HG03521 (cell line): ENCODE measurements around the gene AKAP8.
"Not testable (repeated sequence)": the region's sequence is repeated elsewhere in the genome, so short reads cannot be mapped to it uniquely, and the experiment has no call there.

ENCODE experiments used
- ATAC-seq: cut with Tn5 transposase; IDR thresholded peaks from one replicate; pipeline ENCODE4 v1.9.1; 2021; ENCODE audit warnings: mild to moderate bottlenecking, moderate library complexity; ENCODE audit not compliant: unreplicated experiment

The AKAP8 gene

GRCh38 chr19:15374105-15374651 is 5.4 kb downstream of the AKAP8 start:
- no peak for ATAC-seq

GRCh38 chr19:15373644-15374043 is 5.9 kb downstream of the AKAP8 start:
- ATAC-seq = no peak

GRCh38 chr19:15372891-15373301 is 6.7 kb downstream of the AKAP8 start:
- no peak for ATAC-seq

GRCh38 chr19:15372470-15372869 is 7.1 kb downstream of the AKAP8 start:
- no peak for ATAC-seq

DNA sequence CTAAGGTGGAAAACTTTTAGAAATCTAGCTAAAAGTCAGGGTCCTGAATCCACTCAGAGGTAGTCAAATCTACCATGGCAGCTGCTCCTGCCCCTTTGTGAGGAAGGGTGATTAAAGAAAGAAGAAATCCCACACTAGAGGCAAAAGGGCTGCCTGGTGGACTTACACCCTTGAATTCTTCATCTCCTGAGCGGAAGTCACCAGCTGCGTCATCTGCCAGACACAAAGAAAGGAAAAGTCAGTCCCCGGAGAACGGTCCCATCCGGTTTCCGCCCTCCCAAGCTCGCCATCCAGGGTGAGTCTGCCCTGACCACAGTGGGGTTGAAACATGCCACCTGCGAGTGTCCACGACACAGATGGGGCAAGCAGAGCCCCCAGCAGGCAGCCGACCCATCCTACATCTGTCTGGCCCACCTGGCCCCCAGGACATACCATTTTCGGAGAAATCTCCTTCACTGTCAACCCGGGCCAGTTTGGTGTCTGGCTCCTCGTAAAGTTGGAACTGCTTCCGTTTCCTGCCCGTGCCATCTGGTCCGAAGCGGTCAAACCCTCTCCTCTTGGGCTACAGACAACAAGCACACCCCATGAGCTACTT is 7.7 kb downstream of the AKAP8 start:
- no peak for ATAC-seq

- ATAC-seq = no peak
Observed at GRCh38 chr19:15371119-15371518, 8.5 kb downstream of the AKAP8 start.

- ATAC-seq = no peak
Observed at GRCh38 chr19:15369594-15369891, 10.0 kb downstream of the AKAP8 start.

DNA sequence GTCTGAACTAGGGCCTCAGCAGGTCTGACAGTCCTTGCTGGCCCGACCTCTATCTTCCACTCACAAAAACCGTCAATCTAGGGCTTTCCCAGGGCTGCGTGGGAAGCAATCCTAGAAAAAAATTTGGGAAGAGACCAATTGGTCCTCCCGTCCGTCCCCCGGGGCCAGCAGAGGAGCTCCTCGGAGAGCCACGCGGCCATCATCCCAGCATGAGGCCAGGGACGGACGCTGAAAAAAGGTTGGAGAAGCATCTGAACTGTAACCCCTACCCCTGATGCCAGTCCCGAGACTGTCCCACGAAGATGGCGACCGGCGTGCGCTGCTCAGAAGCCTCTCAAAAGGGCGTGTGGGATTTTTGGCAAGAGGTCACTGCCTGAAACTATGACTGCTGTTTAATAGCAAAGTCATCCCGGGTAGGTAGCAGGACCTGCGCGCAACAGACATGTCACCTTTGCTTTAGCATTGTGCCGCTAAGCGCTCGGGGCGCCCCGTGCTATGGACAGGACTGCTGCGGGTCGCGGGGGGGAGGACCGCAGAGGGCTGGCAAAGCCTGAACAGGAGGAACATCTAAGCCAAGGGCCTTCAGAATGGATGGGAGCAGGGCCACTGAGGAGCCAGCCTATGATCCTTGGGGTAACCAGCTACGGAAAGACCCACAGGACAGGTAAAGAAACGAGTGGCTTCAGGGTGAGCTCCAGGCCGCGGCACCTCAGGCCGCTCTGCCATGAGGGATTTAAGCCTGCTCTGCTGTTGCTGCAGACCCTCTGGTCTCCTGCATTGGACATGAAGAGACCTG is 10.6 kb downstream of the AKAP8 start:
- ATAC-seq = no peak

- no peak for ATAC-seq
Observed at GRCh38 chr19:15368051-15368632, 11.4 kb downstream of the AKAP8 start.

- no peak for ATAC-seq
Observed at GRCh38 chr19:15367439-15367838, 12.1 kb downstream of the AKAP8 start.

DNA sequence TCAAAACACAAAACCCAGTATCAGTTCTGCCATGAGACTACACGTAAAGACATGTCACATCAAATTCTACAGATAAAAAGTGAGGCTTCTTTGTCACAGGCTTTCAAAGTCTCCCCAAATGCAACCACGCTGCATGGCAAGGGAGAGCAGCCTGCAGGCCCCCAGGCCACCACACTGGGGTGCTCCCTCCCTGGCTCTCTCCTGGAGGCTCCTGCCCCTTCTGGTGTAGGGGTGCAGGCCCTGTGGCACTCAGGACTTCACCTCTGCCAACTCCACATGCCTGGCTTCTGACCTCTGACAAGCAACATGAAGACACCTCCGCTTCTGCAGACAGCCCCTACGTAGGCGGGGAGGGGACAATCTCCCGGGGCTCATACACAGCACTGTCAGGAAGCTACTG is 14.3 kb downstream of the AKAP8 start:
- ATAC-seq = no peak

DNA sequence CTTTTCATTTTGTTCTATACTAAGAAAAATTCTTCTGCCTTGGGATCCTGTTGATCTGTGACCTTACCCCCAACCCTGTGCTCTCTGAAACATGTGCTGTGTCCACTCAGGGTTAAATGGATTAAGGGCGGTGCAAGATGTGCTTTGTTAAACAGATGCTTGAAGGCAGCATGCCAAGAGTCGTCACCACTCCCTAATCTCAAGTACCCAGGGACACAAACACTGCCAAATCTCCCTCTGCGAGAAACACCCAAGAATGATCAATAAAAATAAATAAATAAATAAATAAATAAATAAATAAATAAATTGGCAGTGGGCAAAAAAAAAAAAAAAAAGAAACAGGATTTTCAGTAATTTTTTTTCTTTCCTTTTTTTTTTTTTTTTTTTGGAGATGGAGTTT is 15.8 kb downstream of the AKAP8 start:
- not testable (repeated sequence) for ATAC-seq

DNA sequence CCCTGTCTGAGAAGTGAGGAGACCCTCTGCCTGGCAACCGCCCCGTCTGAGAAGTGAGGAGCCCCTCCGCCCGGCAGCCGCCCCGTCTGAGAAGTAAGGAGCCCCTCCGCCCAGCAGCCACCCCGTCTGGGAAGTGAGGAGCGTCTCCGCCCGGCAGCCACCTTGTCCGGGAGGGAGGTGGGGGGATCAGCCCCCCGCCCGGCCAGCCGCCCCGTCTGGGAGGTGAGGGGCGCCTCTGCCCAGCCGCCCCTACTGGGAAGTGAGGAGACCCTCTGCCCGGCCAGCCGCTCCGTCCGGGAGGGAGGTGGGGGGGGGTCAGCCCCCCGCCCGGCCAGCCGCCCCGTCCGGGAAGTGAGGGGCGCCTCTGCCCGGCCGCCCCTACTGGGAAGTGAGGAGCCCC is 16.5 kb downstream of the AKAP8 start:
- ATAC-seq = not testable (repeated sequence)

DNA sequence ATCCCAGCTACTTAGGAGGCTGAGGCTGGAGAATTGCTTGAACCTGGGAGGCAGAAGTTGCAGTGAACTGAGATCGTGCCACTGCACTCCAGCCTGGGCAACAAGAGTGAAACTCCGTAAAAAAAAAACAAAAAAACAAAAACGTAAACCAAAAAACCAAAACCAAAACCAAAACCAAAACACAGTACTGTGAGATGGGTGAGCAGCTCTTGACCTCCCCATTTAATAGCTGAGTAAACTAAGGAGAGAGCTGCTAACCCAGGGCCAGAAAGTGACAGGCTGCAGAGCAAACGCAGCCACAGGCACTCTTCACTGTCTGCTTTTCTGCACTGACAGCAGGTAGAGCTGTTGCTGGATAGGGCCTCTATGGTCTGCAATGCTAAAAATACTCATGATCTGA is 19.6 kb downstream of the AKAP8 start:
- not testable (repeated sequence) for ATAC-seq

DNA sequence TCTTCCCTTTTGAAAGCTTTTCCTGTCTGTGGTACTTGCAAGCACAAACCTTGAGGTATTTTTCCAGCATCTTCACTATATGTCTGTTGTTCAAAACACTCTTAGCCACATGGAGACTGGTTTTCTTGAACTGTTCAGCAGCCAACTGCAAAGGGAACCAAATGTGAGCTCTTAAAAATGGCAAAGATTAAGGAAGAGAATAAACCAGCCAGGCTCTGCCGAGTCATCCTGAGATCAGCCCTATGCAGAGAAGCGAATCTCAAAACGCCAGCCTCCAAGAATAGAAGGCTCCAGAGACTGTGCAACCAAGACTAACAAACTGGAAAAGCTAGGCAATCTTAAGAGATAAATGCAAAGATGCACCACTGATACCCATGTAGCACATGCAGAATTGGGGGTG is 20.7 kb downstream of the AKAP8 start:
- ATAC-seq = no peak

- no peak for ATAC-seq
Observed at GRCh38 chr19:15357906-15358305, 21.7 kb downstream of the AKAP8 start.

DNA sequence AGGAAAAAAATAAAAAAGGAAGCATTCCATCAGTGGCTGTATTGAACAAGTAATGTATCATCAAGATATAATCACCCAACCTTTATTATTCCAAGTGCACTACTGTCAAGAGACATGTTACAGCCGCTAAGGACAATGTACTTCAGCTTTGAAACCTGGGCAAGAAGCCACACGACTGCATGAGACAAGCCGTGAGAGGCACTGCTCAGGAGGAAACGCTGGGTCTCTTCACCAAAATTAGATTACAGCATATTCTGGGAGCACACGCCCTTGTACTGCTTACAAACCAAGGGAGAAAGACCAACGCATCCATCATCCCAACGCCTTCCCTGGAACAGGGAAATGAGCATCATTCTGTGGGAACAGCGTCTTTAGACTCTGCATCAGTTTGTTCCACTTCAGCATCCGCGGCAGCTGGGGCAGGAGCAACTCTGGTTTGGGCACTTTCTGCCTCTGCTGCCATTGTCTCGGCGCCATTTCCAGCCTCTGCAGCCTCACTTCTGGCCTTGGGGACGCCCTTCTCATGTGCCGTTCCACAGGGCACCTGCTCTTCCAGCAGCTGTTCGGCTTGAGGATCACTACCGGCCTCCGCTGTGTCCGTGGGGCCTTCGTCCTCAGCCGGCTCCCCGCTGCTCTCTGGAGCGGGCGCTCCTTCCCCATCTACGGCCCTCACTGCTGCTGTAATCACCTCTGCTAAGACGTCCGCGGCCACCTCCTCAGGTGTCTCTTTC is 24.9 kb downstream of the AKAP8 start:
- no peak for ATAC-seq

GRCh38 chr19:15353908-15354307 is 25.7 kb downstream of the AKAP8 start:
- ATAC-seq = no peak

- ATAC-seq = not testable (repeated sequence)
Observed at GRCh38 chr19:15352535-15352934, 27.1 kb downstream of the AKAP8 start.

- not testable (repeated sequence) for ATAC-seq
Observed at GRCh38 chr19:15341328-15341727, 38.3 kb downstream of the AKAP8 start.

DNA sequence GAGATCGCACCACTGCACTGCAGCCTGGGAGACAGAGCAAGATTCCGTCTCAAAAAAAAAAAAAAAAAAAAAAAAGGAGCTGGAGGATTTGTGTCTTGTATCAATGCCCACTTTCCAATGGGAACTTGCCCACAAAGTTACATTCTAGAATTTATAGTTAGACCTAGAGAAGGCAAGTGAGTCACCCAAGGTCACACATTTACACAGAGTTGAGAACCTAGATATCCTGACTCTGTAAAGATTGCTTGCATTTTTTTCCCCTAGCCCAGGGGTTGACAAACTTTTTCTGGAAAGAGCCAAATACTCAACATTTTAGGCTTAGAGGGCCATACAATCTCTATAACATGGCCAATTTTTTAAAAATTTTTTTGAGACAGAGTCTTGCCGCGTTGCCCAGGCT is 39.5 kb downstream of the AKAP8 start:
- no peak for ATAC-seq
